Hepatocyte (in vitro differentiated cells): ENCODE results near the gene PIRT. TPM values are rescaled to one million over a fixed set of nuclear protein-coding genes. Genes with fewer than 3 reads are reported as not detected.
A peak's percentile ranks its signal among the peaks of the same experiment; 100 is the strongest.

Source experiments
- DNase-seq: peaks from one replicate; pipeline ENCODE4 v3.0.0-alpha.2; 2016; ENCODE audit warnings: low spot score
- H2AFZ ChIP-seq: fragments of 200-600 bp; sonication (generic); 2 replicates; pipeline ENCODE4 v1.6.0; 2016; ENCODE audit warnings: antibody characterized with exemption, mild to moderate bottlenecking
- H3K27ac ChIP-seq: fragments of 200-600 bp; sonication (generic); 2 replicates; pipeline ENCODE4 v1.5.1; 2016; ENCODE audit warnings: mild to moderate bottlenecking
- H3K27me3 ChIP-seq: fragments of 200-600 bp; sonication (generic); 2 replicates; pipeline ENCODE4 v1.6.1; 2016
- H3K36me3 ChIP-seq: fragments of 200-600 bp; sonication (generic); replicated peaks from 2 replicates; pipeline ENCODE4 v1.5.1; 2016; ENCODE audit warnings: low read depth; ENCODE audit not compliant: insufficient read depth
- H3K4me1 ChIP-seq: fragments of 200-600 bp; sonication (generic); 2 replicates; pipeline ENCODE4 v1.5.1; 2016; ENCODE audit warnings: mild to moderate bottlenecking, moderate library complexity; ENCODE audit not compliant: insufficient read depth
- H3K4me2 ChIP-seq: fragments of 200-600 bp; sonication (generic); 2 replicates; pipeline ENCODE4 v1.6.0; 2016
- H3K4me3 ChIP-seq: fragments of 200-600 bp; sonication (generic); 2 replicates; pipeline ENCODE4 v1.5.1; 2016; ENCODE audit warnings: mild to moderate bottlenecking
- H3K79me2 ChIP-seq: fragments of 200-600 bp; sonication (generic); 2 replicates; pipeline ENCODE4 v1.6.0; 2017; ENCODE audit warnings: mild to moderate bottlenecking
- H3K9me2 ChIP-seq: fragments of 200-600 bp; sonication (generic); replicated peaks from 2 replicates; pipeline ENCODE4 v1.6.0; 2017; ENCODE audit warnings: mild to moderate bottlenecking; ENCODE audit not compliant: insufficient read depth
- H3K9me3 ChIP-seq: fragments of 200-600 bp; sonication (generic); 2 replicates; pipeline ENCODE4 v1.5.1; 2016; ENCODE audit warnings: low read depth, mild to moderate bottlenecking
- H4K20me1 ChIP-seq: fragments of 200-600 bp; sonication (generic); 2 replicates; pipeline ENCODE4 v1.6.0; 2016; ENCODE audit warnings: mild to moderate bottlenecking; ENCODE audit not compliant: insufficient read depth, poor library complexity, severe bottlenecking
- CTCF ChIP-seq: fragments of 200-600 bp; sonication (generic); IDR thresholded peaks from 2 replicates; pipeline ENCODE4 v1.5.1; 2016; ENCODE audit warnings: antibody characterized with exemption, mild to moderate bottlenecking; ENCODE audit not compliant: poor library complexity
- EZH2 ChIP-seq: fragments of 200-600 bp; sonication (generic); IDR thresholded peaks from 2 replicates; pipeline ENCODE4 v1.6.1; 2016; ENCODE audit warnings: antibody characterized with exemption, mild to moderate bottlenecking, borderline replicate concordance
- EZH2phosphoT487 ChIP-seq: fragments of 200-600 bp; sonication (generic); IDR thresholded peaks from one replicate; pipeline ENCODE4 v1.6.1; 2018; ENCODE audit warnings: antibody characterized with exemption, mild to moderate bottlenecking, low read depth, moderate library complexity; ENCODE audit not compliant: unreplicated experiment, severe bottlenecking
- WGBS: methylation state at CpG from one replicate; pipeline ENCODE4 v1.1.6; 2016; ENCODE audit warnings: low lambda C conversion rate; ENCODE audit errors: missing lambda C conversion rate; 5-methylcytosine and 5-hydroxymethylcytosine counted together
- polyA plus RNA-seq: library from polyadenylated mRNA; unstranded; fragments of >200 nt; fragmentation: Nextera tagmentation; extraction: Ambion mirVana; gene quantifications from 2 replicates; pipeline ENCODE4 v1.2.1, GENCODE V29; 2016
- total RNA-seq: library from RNA; depleted of rRNA; stranded (reverse); fragments of >200 nt; gene quantifications from 2 replicates; pipeline ENCODE4 v1.2.3, GENCODE V29; 2014

PIRT gene
- total and polyA plus RNA-seq, 2 experiments from 2014 or later, result not detected

GRCh38 chr17:10787306-10788045, 50.4 kb downstream of the PIRT start:
- H3K79me2 ChIP-seq, result no peaks in the 10 kb centered on the region
- no peaks in the 10 kb centered on the region for H4K20me1 ChIP-seq
- no peak overlapping the region for H3K4me3 ChIP-seq
- no peaks in the 10 kb centered on the region for H3K9me3 ChIP-seq
- TF ChIP-seq CTCF (no peak), EZH2phosphoT487 (no peak), EZH2 (no peak)
- H3K4me2 ChIP-seq, result no peak overlapping the region
- no peaks in the 10 kb centered on the region for H3K4me1 ChIP-seq
- H2AFZ ChIP-seq, result no peak overlapping the region
- H3K9me2 ChIP-seq, result no peaks in the 10 kb centered on the region
- H3K27ac ChIP-seq, result peak overlapping the region; percentile 47
- no peaks in the 10 kb centered on the region for H3K36me3 ChIP-seq
- no peak for DNase-seq
- WGBS, result 94% methylated on average over 5 of the region's 5 CpGs
- H3K27me3 ChIP-seq, result no peaks in the 10 kb centered on the region

DNA sequence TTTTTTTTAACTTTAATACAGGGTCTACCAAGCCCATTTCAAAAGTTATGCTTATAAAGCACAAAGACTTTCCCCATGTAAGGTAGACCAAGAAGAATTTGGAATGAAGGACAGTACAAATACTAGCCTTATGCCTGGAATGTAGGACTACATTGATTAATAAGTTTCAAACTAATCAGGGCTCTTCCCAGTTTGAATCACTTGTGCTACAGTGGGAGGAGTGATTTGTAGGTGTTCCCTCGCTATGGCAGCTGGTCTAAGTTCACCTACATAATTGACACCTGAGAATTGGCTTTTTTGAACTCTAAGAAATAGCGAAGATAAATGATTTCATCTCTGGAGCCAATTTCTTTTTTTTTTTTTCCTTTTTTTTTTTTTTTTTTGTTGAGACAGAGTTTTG, 52.6 kb downstream of the PIRT start:
- H3K36me3 ChIP-seq, result no peaks in the 10 kb centered on the region
- no peaks in the 10 kb centered on the region for H3K9me2 ChIP-seq
- no peak for TF ChIP-seq CTCF
- no peak for TF ChIP-seq EZH2phosphoT487
- no peak for TF ChIP-seq EZH2
- H3K79me2 ChIP-seq, result no peaks in the 10 kb centered on the region
- H3K4me3 ChIP-seq, result no peak overlapping the region
- WGBS, result 98% methylated on average over 2 of the region's 2 CpGs
- H3K27me3 ChIP-seq, result no peaks in the 10 kb centered on the region
- H4K20me1 ChIP-seq, result no peaks in the 10 kb centered on the region
- no peak overlapping the region for H2AFZ ChIP-seq
- peak overlapping the region; percentile 32 for H3K4me2 ChIP-seq
- H3K27ac ChIP-seq, result peak overlapping the region; percentile 82
- H3K4me1 ChIP-seq, result no peaks in the 10 kb centered on the region
- H3K9me3 ChIP-seq, result no peaks in the 10 kb centered on the region
- DNase-seq, result no peak

DNA sequence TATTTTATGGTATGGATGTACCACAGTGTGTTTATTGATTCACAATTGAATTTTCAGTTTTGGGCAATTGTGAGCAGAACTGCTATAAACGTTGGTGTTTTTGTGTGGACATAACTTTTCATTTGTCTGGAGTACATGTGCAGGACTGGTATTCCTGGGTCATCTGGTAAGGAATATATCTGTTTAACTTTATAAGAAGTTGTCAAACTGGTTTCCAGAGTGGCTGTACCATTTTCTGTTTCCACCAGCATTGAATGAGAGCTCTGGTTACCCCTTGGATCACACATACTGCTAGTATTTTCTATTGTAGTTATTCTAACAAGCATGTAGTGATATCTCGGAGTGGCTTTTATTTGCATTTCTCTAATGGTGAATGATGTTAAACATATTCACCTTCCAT, 58.3 kb downstream of the PIRT start:
- Histone ChIP-seq H3K4me2 (no peak overlapping the region), H3K9me2 (no peaks in the 10 kb centered on the region), H3K36me3 (no peaks in the 10 kb centered on the region), H2AFZ (no peak overlapping the region), H3K9me3 (no peaks in the 10 kb centered on the region), H3K27ac (no peak overlapping the region), H4K20me1 (no peaks in the 10 kb centered on the region), H3K4me1 (no peaks in the 10 kb centered on the region), H3K27me3 (no peaks in the 10 kb centered on the region), H3K4me3 (no peak overlapping the region), H3K79me2 (no peaks in the 10 kb centered on the region)
- no peak for DNase-seq
- WGBS, result 69% methylated on average over 2 of the region's 2 CpGs
- TF ChIP-seq EZH2phosphoT487 (no peak), EZH2 (no peak), CTCF (no peak)
